GM19240 (cell line): ENCODE measurements around the gene TTC7B.

Source experiments
- DNase-seq: peaks from one replicate; pipeline ENCODE4 v3.0.0; 2011; ENCODE audit warnings: low spot score; ENCODE audit not compliant: insufficient read length

TTC7B gene

GRCh38 chr14:90649557-90650135 lies 166.6 kb downstream of the TTC7B start:
- no peak for DNase-seq

GRCh38 chr14:90649083-90649482 lies 167.1 kb downstream of the TTC7B start:
- no peak for DNase-seq

GRCh38 chr14:90648421-90648820 lies 167.8 kb downstream of the TTC7B start:
- DNase-seq: no peak

- no peak for DNase-seq
Measured at GRCh38 chr14:90647473-90648005, 168.7 kb downstream of the TTC7B start.

- DNase-seq: no peak
Measured at GRCh38 chr14:90645842-90646443, 170.3 kb downstream of the TTC7B start.

- DNase-seq: no peak
Measured at GRCh38 chr14:90644882-90645281, 171.3 kb downstream of the TTC7B start.

- no peak for DNase-seq
Measured at GRCh38 chr14:90643982-90644670, 172.1 kb downstream of the TTC7B start.

- DNase-seq: no peak
Measured at GRCh38 chr14:90642244-90642717, 173.9 kb downstream of the TTC7B start.

GRCh38 chr14:90641615-90642243 lies 174.5 kb downstream of the TTC7B start:
- DNase-seq: no peak

GRCh38 chr14:90641168-90641567 lies 175.1 kb downstream of the TTC7B start:
- no peak for DNase-seq

GRCh38 chr14:90639641-90640040 lies 176.6 kb downstream of the TTC7B start:
- no peak for DNase-seq

- no peak for DNase-seq
Measured at GRCh38 chr14:90632871-90633270, 183.4 kb downstream of the TTC7B start.

GRCh38 chr14:90632451-90632850 lies 183.8 kb downstream of the TTC7B start:
- DNase-seq: no peak

- DNase-seq: no peak
Measured at GRCh38 chr14:90630171-90630806, 185.9 kb downstream of the TTC7B start.

GRCh38 chr14:90629471-90629870 lies 186.8 kb downstream of the TTC7B start:
- DNase-seq: no peak

- DNase-seq: no peak
Measured at GRCh38 chr14:90628825-90629224, 187.4 kb downstream of the TTC7B start.

GRCh38 chr14:90627478-90627877 lies 188.8 kb downstream of the TTC7B start:
- DNase-seq: no peak

- no peak for DNase-seq
Measured at GRCh38 chr14:90626550-90626949, 189.7 kb downstream of the TTC7B start.

GRCh38 chr14:90625445-90625844 lies 190.8 kb downstream of the TTC7B start:
- no peak for DNase-seq

GRCh38 chr14:90624732-90625400 lies 191.4 kb downstream of the TTC7B start:
- DNase-seq: no peak

GRCh38 chr14:90624227-90624626 lies 192.0 kb downstream of the TTC7B start:
- DNase-seq: no peak
